HG03108 (cell line): ENCODE data around the gene ZMIZ1.
A peak's percentile ranks its signal among the peaks of the same experiment; 100 is the strongest.

Experiments
- ATAC-seq: cut with Tn5 transposase; IDR thresholded peaks from one replicate; pipeline ENCODE4 v1.9.1; 2021; ENCODE audit warnings: moderate library complexity; ENCODE audit not compliant: unreplicated experiment

ZMIZ1 gene

DNA sequence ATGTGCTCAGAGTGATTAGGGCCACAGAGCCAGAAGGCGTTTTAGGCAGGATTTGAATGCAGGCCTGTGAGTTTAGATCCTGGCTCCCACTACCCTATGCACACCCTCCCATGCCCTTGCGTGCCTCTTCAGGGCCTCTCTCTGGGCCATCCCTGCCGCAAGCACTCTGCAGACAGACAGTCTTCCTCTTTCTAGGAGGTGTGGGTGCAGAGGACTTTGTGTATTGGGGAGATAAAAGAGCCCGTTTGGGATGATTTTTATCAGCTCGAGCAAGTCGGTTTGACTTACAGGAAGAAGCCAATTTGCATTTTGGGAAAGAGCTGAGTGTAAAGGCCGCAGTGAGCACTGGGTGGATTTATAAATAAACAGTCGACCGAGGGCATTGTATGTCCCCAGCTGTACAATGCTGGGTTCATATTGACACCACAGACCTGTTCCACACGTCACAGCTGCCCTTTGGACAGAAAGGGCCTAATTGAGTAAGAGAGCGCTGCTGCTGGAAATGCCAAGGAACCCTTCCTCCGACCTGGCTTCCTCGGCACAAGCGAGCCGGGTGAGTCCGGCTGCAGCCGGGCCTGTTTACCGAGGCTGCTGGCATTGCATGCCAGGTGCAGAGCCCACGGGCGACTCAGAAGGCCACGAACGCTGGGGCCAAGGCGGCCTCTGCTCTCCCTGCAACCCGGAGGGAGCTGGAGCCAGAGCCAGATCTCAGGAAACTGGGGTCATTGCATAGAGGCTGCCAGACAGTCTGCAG is 25.1 kb downstream of the ZMIZ1 start:
- ATAC-seq = peak; percentile 41

DNA sequence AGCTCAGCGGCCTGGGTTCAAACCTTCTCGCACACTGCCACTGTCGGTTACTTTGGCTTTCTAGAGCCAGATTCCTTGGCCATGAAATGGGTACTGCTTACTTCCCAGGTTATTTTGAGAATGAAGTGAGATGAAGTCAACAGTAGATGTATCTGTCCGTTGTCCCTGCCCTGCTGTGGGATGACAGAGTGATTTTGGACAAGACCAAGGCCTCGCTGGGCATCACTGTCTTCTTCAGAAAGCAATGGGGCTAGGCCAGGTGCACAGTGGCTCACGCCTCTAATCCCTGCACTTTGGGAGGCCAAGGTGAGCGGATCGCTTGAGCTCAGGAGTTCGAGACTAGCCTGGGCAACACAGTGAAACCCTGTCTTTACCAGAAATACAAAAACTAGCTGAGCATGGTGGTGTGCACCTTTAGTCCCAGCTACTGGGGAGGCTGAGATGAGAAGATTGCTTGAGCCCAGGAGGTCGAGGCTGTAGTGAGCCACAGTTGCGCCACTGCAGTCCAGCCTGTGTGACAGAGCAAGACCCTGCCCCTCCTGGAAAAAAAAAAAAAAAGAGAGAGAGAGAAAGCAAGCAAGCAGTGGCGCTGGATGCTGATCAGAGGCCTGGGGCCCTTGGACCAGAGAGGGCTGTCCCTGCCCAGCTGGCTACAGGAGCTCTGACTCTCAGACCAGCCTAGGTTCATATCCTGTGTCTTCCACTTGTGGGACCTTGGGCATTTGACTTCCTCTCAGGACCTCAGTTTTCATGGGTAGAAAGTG is 25.8 kb downstream of the ZMIZ1 start:
- ATAC-seq = no peak

DNA sequence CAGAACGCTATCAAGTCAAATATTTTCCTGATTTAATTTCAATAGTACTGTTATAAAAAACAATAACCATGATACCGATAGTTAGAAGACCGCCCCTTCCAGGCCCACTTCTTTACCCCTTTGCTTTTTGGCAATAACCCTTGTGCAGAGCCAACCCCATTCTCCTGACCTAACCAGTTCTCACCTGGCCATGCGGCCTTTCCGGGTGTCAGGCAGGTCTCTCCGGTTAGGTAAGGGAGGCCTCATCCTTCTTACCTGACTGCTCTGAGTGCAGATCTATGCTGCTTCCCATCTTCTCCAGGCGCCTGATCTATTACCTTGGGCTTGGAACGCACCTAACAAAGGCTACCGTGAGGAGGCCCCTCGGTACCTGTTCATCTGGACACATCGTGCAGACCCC is 26.6 kb downstream of the ZMIZ1 start:
- no peak for ATAC-seq

GRCh38 chr10:79096514-79096913 is 27.7 kb downstream of the ZMIZ1 start:
- no peak for ATAC-seq

DNA sequence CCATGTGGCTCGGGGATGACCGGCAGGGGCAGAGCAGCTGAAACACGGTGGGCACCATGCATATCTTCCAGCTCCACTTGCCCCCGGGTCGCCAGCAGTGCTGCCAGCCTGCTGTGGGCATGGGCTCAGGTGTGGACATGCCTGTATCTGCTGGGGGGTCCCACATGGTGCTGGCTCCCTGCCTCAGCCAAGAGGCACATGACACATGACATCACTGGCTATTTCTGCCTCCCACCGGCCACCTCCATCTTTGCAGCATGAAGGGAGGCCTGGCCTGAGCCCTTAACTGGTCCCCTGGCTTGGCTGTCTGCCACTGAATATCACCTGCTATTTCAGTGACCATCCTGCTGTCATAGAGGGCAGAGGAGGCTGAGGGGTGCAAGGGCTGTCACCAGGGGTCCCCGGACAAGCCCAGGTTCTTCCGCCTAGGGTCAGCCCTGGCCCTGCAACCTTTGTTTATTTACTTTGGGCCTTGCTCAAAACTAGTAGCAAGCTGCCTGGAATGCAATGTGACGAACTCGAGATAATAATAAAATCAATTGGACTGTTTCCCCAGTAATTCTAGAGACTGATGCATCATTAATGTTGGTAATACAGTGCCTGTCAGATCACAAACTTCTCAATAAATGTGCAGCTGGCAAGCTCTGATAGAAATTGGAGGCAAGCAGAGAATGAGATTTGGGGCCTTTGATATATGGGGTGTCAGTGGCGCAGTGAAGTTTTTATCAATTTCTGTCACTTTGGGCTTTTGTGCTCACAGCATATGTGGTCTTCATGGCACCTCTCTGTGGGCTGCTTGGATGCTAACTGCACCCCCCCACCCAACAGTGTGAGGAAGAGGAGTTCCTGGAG is 28.5 kb downstream of the ZMIZ1 start:
- no peak for ATAC-seq

DNA sequence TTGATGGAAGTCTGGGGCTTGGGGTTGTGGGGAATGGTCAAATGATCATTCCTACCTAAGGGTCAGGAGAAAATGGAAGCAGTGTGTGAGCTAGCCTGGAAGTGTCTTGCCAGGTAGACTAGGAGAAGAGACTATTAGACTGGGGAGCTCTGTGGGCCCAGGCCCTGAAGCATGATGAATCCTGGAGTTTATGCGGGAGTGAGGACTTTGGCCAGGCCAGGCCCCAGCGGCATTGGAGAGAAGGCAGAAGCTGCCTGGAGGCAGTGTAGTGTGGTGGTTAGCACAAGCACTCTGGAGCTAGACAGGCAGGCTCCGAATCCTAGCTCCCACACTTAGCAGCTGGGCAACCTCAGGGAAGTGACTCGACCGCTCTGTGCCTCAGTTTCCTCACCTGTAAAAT is 29.3 kb downstream of the ZMIZ1 start:
- ATAC-seq = no peak

DNA sequence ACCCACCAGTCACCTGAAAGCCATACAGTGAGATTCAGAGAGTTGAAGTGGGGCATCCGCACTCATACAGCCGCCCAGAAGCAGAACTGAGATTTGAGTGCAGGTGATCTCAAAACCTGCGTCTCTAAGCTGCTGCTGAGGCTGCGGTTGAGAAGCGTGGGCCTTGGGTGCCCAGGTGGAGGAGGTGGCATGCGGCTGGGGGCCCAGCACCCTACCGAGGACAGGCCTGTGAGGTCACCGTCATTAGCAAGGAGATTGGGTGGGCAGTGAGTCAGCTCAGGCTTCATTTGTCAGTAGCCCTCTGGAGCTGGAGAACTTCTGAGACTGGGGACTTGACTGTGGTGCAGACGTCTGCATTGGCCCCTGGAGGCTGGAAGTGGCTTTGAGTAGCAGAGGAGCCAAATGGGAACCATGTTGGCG is 29.8 kb downstream of the ZMIZ1 start:
- peak; percentile 80 for ATAC-seq

GRCh38 chr10:79099898-79100448 is 31.2 kb downstream of the ZMIZ1 start:
- no peak for ATAC-seq

DNA sequence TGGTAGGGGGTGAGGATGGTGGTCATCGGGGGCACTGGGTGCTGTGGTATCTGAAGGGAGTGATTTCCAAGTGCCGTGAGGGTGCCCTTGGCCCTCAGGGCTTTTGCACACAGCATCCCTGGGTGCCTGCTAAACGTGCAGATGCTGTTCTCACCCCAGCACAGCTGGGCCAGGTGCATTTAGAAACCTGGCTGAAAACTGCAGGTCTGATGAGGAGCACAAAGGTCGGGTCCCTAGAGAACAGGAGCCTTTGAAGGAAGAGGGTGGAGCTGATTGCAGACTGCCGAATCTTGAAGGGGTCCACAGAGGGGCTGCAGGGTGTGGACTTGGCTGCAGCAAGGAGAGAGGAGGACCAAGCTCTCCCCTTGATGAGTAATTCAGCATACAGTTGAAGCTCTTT is 32.0 kb downstream of the ZMIZ1 start:
- no peak for ATAC-seq

DNA sequence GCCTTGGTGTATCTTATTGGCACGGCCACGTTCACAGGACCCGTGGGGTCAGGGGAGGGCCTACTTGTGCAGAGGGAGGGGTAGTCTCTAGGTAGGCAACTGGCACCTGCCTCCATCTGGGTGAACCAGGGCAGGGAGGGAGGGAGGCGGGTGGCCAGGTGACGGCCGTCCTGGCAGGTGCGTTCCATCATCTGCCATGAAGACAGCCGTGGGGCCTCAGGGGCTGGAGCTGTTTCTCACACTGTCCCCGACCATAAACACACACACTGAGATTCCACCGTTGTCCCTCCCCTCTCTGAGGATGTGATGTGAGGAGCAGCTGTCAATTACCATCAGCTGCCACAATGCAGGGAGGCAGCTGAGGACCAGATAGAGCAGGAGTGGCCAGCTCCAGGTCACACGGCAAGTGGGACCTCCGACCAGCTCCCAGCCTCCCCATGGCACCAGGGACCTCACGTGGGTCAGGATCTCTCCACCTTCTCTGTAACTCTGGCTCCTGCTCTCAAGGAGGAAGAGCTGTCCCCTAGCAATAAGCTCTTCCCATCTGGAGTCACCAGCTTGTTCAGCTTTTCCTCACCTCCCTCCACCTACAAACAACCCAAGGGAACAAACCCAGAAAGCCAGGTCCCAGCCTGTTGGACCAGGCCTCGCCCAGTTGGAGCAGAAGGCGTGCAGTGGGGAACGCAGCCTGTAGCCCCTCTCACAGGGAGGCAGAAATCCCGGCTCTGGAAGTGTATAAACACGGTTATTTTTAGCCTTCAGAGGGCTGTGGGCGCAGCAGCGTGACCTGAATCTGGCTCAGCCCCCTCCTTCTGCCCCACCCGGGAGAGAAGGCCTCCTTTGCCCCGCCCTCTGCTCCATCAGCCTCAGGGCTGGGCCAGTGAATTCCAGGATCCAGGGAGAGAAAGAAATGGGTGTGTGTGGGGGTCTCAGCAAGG is 33.1 kb downstream of the ZMIZ1 start:
- ATAC-seq = no peak

- ATAC-seq = no peak
These were observed 33.7 kb downstream of the ZMIZ1 start for GRCh38 chr10:79102498-79102874.

DNA sequence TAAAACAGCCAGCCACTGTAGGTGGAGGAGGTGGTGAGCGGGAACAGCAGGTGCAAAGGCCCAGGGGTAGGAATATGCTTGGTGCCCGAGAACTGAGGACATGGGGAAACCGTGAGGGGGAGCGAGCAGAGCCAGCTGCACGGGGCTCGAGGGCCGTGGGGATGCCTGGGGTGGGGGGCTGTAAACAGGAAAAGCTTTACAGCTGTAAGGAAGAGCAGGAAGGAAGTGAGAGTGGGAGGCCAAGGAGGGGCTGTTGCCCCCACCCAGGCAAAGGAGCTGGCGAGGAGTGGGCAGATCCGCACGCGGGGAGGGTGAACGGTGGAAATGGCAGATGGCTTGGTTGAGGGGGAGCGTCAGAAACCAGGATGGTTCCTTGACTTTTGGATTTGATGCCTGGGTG is 34.4 kb downstream of the ZMIZ1 start:
- ATAC-seq = no peak

GRCh38 chr10:79103585-79103984 is 34.8 kb downstream of the ZMIZ1 start:
- no peak for ATAC-seq

DNA sequence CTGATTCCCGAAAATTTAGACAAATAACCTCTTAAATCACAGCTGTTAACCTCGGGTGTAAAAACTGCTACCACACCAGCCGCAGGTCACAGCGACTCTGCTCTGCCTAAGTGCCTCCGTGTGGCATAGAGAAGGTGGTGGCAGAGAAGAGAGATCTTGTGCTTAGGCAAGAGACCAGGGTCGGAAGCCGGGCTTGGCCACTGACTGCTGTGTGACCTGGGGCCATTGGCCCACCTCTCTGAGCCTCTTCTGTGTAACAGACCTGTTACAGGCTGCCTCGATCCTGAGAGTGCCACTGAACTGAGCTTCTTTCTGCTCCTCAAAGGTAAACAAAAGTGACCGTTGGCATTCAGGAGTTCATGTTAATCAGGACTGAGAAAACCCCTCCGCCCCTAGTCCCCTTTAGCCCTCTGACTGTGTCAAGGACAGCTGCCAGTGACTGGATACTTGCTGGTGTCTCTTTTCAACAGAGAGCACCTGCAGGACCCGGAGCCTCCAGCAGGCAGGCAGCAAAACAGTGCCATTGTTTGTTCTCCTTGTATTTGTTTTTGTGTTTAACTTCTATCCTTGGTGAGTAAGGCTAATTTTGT is 36.5 kb downstream of the ZMIZ1 start:
- ATAC-seq = no peak

GRCh38 chr10:79105818-79106217 is 37.1 kb downstream of the ZMIZ1 start:
- ATAC-seq = no peak

- no peak for ATAC-seq
These were observed 37.7 kb downstream of the ZMIZ1 start for GRCh38 chr10:79106256-79107050.

DNA sequence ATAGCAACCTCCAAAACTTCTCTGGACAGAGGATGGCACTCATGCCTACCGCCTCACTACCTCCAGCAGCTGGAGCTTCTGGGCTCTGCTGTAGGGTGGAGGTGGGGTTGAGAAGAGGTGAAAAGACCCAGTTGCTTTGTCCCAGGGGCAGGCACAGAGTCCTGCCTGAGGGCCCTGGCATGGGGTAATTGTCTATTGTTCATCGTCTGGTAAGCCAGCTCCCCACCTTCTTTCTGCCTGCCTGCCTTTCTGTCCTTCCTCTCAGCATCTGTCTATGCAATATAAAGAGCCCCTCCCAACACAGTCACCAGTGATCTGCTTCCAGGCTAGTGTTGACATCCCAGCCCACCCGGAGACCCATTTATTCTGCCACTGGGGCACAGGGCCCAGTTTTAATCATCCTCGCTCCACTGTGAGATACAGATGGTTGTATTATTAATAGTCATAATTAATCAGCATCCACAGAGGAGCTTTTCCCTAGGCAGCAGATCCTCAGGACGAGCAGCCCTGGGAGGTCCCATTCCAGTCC is 39.0 kb downstream of the ZMIZ1 start:
- ATAC-seq = no peak

DNA sequence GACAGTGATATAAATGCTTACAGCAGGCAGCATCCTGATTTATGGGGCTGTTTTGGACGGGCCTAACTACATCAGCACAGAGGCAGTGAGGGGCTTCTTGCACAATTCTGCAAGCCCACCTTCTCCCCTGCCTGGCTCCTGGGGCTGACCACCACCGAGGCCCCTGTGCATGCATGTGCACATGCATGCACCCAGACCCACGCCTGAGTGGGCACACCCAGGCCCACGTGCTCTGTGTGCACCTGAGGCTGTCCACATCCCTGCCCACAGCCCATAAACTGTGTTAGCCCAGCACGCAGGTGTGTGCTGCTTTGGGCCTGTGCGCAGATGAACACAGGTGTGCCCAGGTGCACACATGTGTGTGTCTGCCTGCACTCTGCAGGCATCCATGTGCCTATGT is 40.0 kb downstream of the ZMIZ1 start:
- ATAC-seq = no peak

DNA sequence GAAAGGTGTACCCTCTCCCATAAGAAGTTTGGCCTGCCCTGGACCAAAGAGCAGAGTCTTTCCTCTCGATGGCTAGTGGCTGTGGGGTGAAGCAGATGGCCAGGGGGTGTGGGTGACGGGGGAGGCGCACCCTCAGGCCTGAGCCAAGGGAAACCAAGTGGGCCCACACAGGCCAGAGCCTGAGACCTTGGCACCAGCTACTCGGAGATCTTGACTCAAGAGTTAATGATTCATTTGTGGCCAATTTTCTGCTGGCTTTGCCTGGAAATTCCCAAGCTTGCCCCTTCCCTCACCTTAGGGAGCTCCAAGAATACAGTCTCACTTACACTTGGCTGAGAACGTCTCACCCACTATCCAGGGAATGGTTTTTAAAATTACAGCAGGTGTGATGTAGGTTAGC is 42.7 kb downstream of the ZMIZ1 start:
- no peak for ATAC-seq
